Motor neuron (in vitro differentiated cells): ENCODE data around the gene FLVCR1. TPM values are rescaled to one million over a fixed set of nuclear protein-coding genes. Genes with fewer than 3 reads are reported as not detected.
A peak's percentile ranks its signal among the peaks of the same experiment; 100 is the strongest.
"Not testable (repeated sequence)": the region's sequence is repeated elsewhere in the genome, so short reads cannot be mapped to it uniquely, and the experiment has no call there.

ENCODE experiments used
- ATAC-seq, 8 experiments: fragments of 200-7000 bp; cut with Tn5 transposase; replicated peaks in 6 of 8; 2 replicates each; pipeline ENCODE4 v1.8.0; 2021; ENCODE audit warnings: mild to moderate bottlenecking in 8 of 8, moderate library complexity in 8 of 8
- H3K27ac ChIP-seq, 2 donors: fragments of 250-450 bp; sonication (Bioruptor Pico); 2 replicates each; pipeline ENCODE4 v1.9.0; 2021; ENCODE audit warnings: antibody characterized with exemption in 2 of 2, mild to moderate bottlenecking in 2 of 2, moderate library complexity in 1 of 2
- H3K4me1 ChIP-seq, 2 donors: fragments of 250-450 bp; sonication (Bioruptor Pico); replicated peaks in 1 of 2; 2 replicates each; pipeline ENCODE4 v1.6.1; 2021; ENCODE audit warnings: antibody characterized with exemption in 2 of 2, mild to moderate bottlenecking in 2 of 2, moderate library complexity in 1 of 2
- H3K4me3 ChIP-seq, 5 donors: fragments of 250-450 bp; sonication (Bioruptor Pico); 2 replicates each; pipeline ENCODE4 v1.9.0; 2021; ENCODE audit warnings: antibody characterized with exemption in 5 of 5, mild to moderate bottlenecking in 5 of 5, moderate library complexity in 4 of 5
- WGBS, 10 experiments: fragments of 450-650 bp; shearing (Covaris generic); methylation state at CpG; one replicate each; pipeline ENCODE4 v1.0.0; 2022; 5-methylcytosine and 5-hydroxymethylcytosine counted together
- in situ Hi-C, 9 experiments: fragments of 400-800 bp; cut with MboI; loops; one replicate each; pipeline ENCODE4 v1.15.0; 2021; ENCODE audit warnings: low sequenced_read_pairs in 9 of 9, low pct_unique_long_range_greater_than_20kb in 2 of 9; ENCODE audit not compliant: unreplicated experiment in 9 of 9
- total RNA-seq, 8 experiments: library from RNA; unstranded; fragments of 300-600 nt; gene quantifications; 2 replicates each; pipeline versions ENCODE4 v1.2.3 to v1.2.4, GENCODE V29; 2022

Gene FLVCR1
- total RNA-seq, 8 experiments from 2014 or later, result 3.1 to 35.7 (median 15.6) TPM

- Histone ChIP-seq H3K27ac (no peak overlapping the region), H3K4me3 (no peak overlapping the region), H3K4me1 (peaks cover 6 to 13% of the 10 kb centered on the region in 2 donors)
- 50 to 100% (median 83%) methylated on average over 1 to 2 of the region's 3 CpGs; no CpG with 5 or more reads in 5 of the 10 experiments for WGBS, 10 experiments
- in situ Hi-C loops, result no loop called here
- peak in 2 of 8 experiments; percentile 31 to 48 for ATAC-seq
Measured at GRCh38 chr1:212909652-212910063, 51.6 kb downstream of the FLVCR1 start.

- H3K4me3 ChIP-seq, in situ Hi-C loops, ATAC-seq, H3K27ac ChIP-seq: not testable (repeated sequence)
- WGBS, 10 experiments, result 64 to 100% (median 96%) methylated on average over 1 to 6 of the region's 10 CpGs; no CpG with 5 or more reads in 6 of the 10 experiments
- peaks cover 11 to 19% of the 10 kb centered on the region in 2 donors for H3K4me1 ChIP-seq
Measured at GRCh38 chr1:212910213-212910612, 52.1 kb downstream of the FLVCR1 start.

- H3K27ac ChIP-seq, in situ Hi-C loops, ATAC-seq, H3K4me3 ChIP-seq: not testable (repeated sequence)
- WGBS, 10 experiments, result no CpG with 5 or more reads among the region's 3 CpGs
- peaks cover 28% of the 10 kb centered on the region in 2 donors for H3K4me1 ChIP-seq
Measured at GRCh38 chr1:212913638-212914037, 55.6 kb downstream of the FLVCR1 start.

GRCh38 chr1:212914110-212914509 lies 56.0 kb downstream of the FLVCR1 start:
- H3K4me3 ChIP-seq, ATAC-seq, in situ Hi-C loops: not testable (repeated sequence)
- WGBS, 10 experiments, result no CpG with 5 or more reads among the region's 5 CpGs
- Histone ChIP-seq H3K4me1 (peaks cover 28% of the 10 kb centered on the region in 2 donors), H3K27ac (peak overlapping the region in 1 of 2 donors; percentile 26)

GRCh38 chr1:212914789-212915188 lies 56.7 kb downstream of the FLVCR1 start:
- ATAC-seq, result peak in 5 of 8 experiments; percentile 11 to 87 (median 80)
- Histone ChIP-seq H3K4me1 (peaks cover 24 to 28% of the 10 kb centered on the region in 2 donors), H3K27ac (peak overlapping the region; percentile 26 to 69), H3K4me3 (no peak overlapping the region)
- in situ Hi-C loops, result no loop called here
- WGBS, 10 experiments, result 0 to 71% (median 20%) methylated on average over 1 to 3 of the region's 3 CpGs

GRCh38 chr1:212915245-212916091 lies 57.4 kb downstream of the FLVCR1 start:
- H3K4me3 ChIP-seq, result no peak overlapping the region
- in situ Hi-C loops, result no loop called here
- H3K4me1 ChIP-seq, result peaks cover 24 to 28% of the 10 kb centered on the region in 2 donors
- ATAC-seq, result peak; percentile 33 to 67 (median 51)
- WGBS, 10 experiments, result 17 to 75% (median 48%) methylated on average over 2 to 12 of the region's 13 CpGs; no CpG with 5 or more reads in 3 of the 10 experiments
- peak overlapping the region; percentile 26 to 69 for H3K27ac ChIP-seq

GRCh38 chr1:212916481-212917133 lies 58.5 kb downstream of the FLVCR1 start:
- peak overlapping the region in 1 of 2 donors; percentile 19 for H3K27ac ChIP-seq
- 11 to 70% (median 30%) methylated on average over 2 to 12 of the region's 23 CpGs; no CpG with 5 or more reads in 3 of the 10 experiments for WGBS, 10 experiments
- H3K4me3 ChIP-seq, result no peak overlapping the region
- in situ Hi-C loops, result no loop called here
- ATAC-seq, result peak in 7 of 8 experiments; percentile 45 to 94 (median 61)
- H3K4me1 ChIP-seq, result peaks cover 24 to 28% of the 10 kb centered on the region in 2 donors

- in situ Hi-C loops, result no loop called here
- 44 to 100% (median 85%) methylated on average over 1 to 9 of the region's 9 CpGs; no CpG with 5 or more reads in 1 of the 10 experiments for WGBS, 10 experiments
- H3K27ac ChIP-seq, result no peak overlapping the region
- no peak for ATAC-seq
- H3K4me3 ChIP-seq, result no peak overlapping the region
- H3K4me1 ChIP-seq, result peaks cover 24 to 27% of the 10 kb centered on the region in 2 donors
Measured at GRCh38 chr1:212917134-212917485, 59.0 kb downstream of the FLVCR1 start.

GRCh38 chr1:212917858-212918257 lies 59.8 kb downstream of the FLVCR1 start:
- ATAC-seq, result no peak
- Histone ChIP-seq H3K4me1 (peaks cover 24% of the 10 kb centered on the region in 2 donors), H3K27ac (no peak overlapping the region), H3K4me3 (no peak overlapping the region)
- in situ Hi-C loops, result no loop called here
- WGBS, 10 experiments, result 60 to 83% methylated on average over 1 of the region's 5 CpGs; no CpG with 5 or more reads in 8 of the 10 experiments

DNA sequence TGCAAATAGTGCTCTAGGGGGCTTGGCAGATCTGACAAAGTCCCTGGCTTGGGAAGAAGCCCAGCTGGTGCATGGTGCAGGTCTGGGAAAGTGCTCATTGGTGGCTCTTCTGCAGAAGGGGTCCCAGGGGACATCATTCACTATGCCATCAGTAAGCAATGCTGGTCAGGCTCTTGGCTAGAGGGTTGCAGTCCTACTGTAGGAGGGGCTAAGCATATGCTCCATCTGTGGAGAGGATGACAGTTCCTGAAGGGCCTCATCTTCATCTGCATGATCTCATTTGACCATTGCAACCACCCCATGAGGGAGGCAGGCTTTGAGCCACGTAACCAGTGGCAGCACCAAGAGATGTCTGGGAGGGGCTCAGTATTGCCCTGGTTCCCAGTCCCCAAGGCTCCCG lies 60.7 kb downstream of the FLVCR1 start:
- in situ Hi-C loops, result no loop called here

GRCh38 chr1:212920246-212920645 lies 62.2 kb downstream of the FLVCR1 start:
- in situ Hi-C loops, result no loop called here
- ATAC-seq, result no peak
- no peak overlapping the region for H3K4me3 ChIP-seq
- H3K4me1 ChIP-seq, result peaks cover 14 to 16% of the 10 kb centered on the region in 2 donors
- H3K27ac ChIP-seq, result no peak overlapping the region
- WGBS, 10 experiments, result 0 to 100% (median 64%) methylated on average over 1 to 6 of the region's 7 CpGs; no CpG with 5 or more reads in 2 of the 10 experiments

More for the DNA sequence above, 60.7 kb downstream of the FLVCR1 start:
- peak in 4 of 8 experiments; percentile 3 to 50 (median 20) for ATAC-seq
- Histone ChIP-seq H3K27ac (no peak overlapping the region), H3K4me3 (no peak overlapping the region), H3K4me1 (peaks cover 24% of the 10 kb centered on the region in 2 donors)
- WGBS, 10 experiments, result 0 to 100% (median 85%) methylated on average over 1 to 2 of the region's 2 CpGs; no CpG with 5 or more reads in 5 of the 10 experiments

DNA sequence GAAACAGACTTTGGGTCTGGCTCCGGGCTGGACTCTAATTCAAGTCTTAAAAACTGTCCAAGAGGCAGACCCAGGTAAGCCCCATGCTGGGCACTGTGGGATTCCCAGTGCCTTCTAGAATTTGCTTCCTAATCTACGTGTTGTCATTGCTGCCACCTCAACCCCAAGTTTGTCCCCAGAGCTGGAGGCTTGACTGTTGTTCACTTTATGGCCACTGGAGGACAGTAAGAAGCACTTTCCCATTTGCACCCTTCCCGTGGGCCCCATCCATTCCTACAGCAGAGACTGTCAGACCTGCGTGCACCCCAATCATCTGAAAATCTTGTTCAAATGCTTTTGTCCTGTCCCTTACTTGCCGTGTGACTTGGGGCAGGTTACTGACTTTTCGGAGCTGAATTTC lies 62.8 kb downstream of the FLVCR1 start:
- no peak for ATAC-seq
- peaks cover 8 to 10% of the 10 kb centered on the region in 2 donors for H3K4me1 ChIP-seq
- in situ Hi-C loops, result no loop called here
- H3K4me3 ChIP-seq, result no peak overlapping the region
- H3K27ac ChIP-seq, result no peak overlapping the region
- WGBS, 10 experiments, result 36 to 95% (median 83%) methylated on average over 1 to 6 of the region's 6 CpGs; no CpG with 5 or more reads in 3 of the 10 experiments

DNA sequence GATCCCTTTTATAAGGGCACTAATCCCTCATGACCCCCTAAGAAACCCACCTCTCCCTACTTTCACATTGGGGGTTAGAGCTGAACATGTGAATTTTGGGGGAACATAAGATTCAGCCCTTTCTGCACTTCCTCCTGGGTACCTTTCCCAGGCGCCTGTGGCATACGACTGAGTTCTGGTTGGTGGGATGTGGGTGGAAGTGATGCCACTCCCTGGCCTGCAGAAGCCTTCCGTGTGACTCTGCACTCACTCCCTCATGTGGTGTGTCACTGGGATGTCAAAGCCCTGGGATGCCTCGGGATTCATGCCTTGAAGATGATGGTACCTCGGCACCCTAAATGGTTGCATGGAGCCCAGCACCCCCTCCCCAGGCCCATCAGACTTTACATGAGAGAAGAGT lies 63.9 kb downstream of the FLVCR1 start:
- Histone ChIP-seq H3K4me1 (no peaks in the 10 kb centered on the region), H3K27ac (no peak overlapping the region), H3K4me3 (no peak overlapping the region)
- no peak for ATAC-seq
- WGBS, 10 experiments, result 45 to 96% (median 76%) methylated on average over 2 to 4 of the region's 5 CpGs; no CpG with 5 or more reads in 7 of the 10 experiments
- in situ Hi-C loops, result no loop called here
